Endothelial cell of umbilical vein (primary cell): ENCODE measurements around the gene PRKACG. TPM values are rescaled to one million over a fixed set of nuclear protein-coding genes. Genes with fewer than 3 reads are reported as not detected.

Experiments
- BruUV-seq: library from RNA; stranded (reverse); fragments of 400-500 nt; replicated peaks from 2 replicates; lab custom pipeline; 2021; lab: Mats Ljungman, UMichigan
- CTCF ChIA-PET: fragments of 300-600, 350-600 bp; sonication (Branson Sonifier 250); formaldehyde crosslinking; loops from one replicate; lab custom pipeline; 2021; ENCODE audit warnings: antibody characterized with exemption, inconsistent platforms; lab: Charles Lee
- POLR2A ChIA-PET: fragments of 300-600, 350-600 bp; sonication (Branson Sonifier 250); formaldehyde crosslinking; loops from one replicate; lab custom pipeline; 2021; ENCODE audit warnings: antibody characterized with exemption, inconsistent platforms; lab: Charles Lee
- DNase-seq: peaks from one replicate; pipeline ENCODE4 v3.0.0-alpha.2; 2011; ENCODE audit warnings: low read depth, low spot score
- FAIRE-seq: peaks from 2 replicates; lab custom pipeline; 2011; peaks lifted over from hg19 to GRCh38; lab: Jason Lieb, UNC
- H2AFZ ChIP-seq: 2 replicates; pipeline ENCODE4 v1.6.0; 2012; ENCODE audit warnings: low read depth, low read length, control low read depth, inconsistent platforms
- H3K27ac ChIP-seq: 2 replicates; pipeline ENCODE4 v1.5.1; 2011; ENCODE audit warnings: low read depth, mild to moderate bottlenecking, control low read depth, low read length, moderate library complexity; ENCODE audit not compliant: insufficient read depth
- H3K27me3 ChIP-seq, 2 experiments: 2 replicates each; pipeline versions ENCODE4 v1.6.0 to v1.6.1; 2011; ENCODE audit warnings: low read length in 2 of 2, mixed read lengths in 1 of 2; ENCODE audit not compliant: control insufficient read depth in 2 of 2, insufficient read depth in 2 of 2
- H3K36me3 ChIP-seq, 2 experiments: 2 replicates in 1 of 2; 3 replicates in 1 of 2; pipeline ENCODE4 v1.5.1; 2011; ENCODE audit warnings: low read length in 2 of 2, mild to moderate bottlenecking in 1 of 2, moderate library complexity in 1 of 2; ENCODE audit not compliant: control insufficient read depth in 2 of 2, insufficient read depth in 2 of 2; ENCODE audit errors: extremely low read depth in 1 of 2
- H3K4me1 ChIP-seq: 3 replicates; pipeline ENCODE4 v1.5.1; 2011; ENCODE audit warnings: mild to moderate bottlenecking, low read length; ENCODE audit not compliant: control insufficient read depth, insufficient read depth; ENCODE audit errors: extremely low read depth
- H3K4me2 ChIP-seq: 2 replicates; pipeline ENCODE4 v1.6.1; 2011; ENCODE audit warnings: low read length, control low read depth, mixed read lengths; ENCODE audit not compliant: insufficient read depth
- H3K4me3 ChIP-seq, 3 experiments: fragments of 200-600 bp in 1 of 3; sonication (generic), shearing (Covaris generic) in 1 of 3; replicated peaks in 1 of 3; 2 replicates each; pipeline ENCODE4 v1.5.1; 2011 to 2016; ENCODE audit warnings: control low read depth in 3 of 3, low read length in 3 of 3, mild to moderate bottlenecking in 2 of 3, inconsistent platforms in 1 of 3, low read depth in 1 of 3, moderate library complexity in 1 of 3; ENCODE audit not compliant: insufficient read depth in 1 of 3
- H3K79me2 ChIP-seq: 2 replicates; pipeline ENCODE4 v1.6.0; 2012; ENCODE audit warnings: low read length, inconsistent platforms; ENCODE audit not compliant: control insufficient read depth, insufficient read depth
- H3K9ac ChIP-seq: replicated peaks from 2 replicates; pipeline ENCODE3; 2011; ENCODE audit warnings: low read length, control low read depth; ENCODE audit not compliant: insufficient read depth; ENCODE audit errors: extremely low read depth
- H3K9me1 ChIP-seq: replicated peaks from 3 replicates; pipeline ENCODE4 v1.6.0; 2011; ENCODE audit warnings: mild to moderate bottlenecking, low read length; ENCODE audit not compliant: control insufficient read depth, insufficient read depth; ENCODE audit errors: extremely low read depth
- H3K9me3 ChIP-seq: replicated peaks from 2 replicates; pipeline ENCODE4 v1.5.1; 2012; ENCODE audit warnings: low read length, inconsistent platforms; ENCODE audit not compliant: control insufficient read depth, insufficient read depth
- H4K20me1 ChIP-seq: replicated peaks from 2 replicates; pipeline ENCODE3; 2011; ENCODE audit warnings: mild to moderate bottlenecking, low read length; ENCODE audit not compliant: control insufficient read depth, insufficient read depth; ENCODE audit errors: extremely low read depth
- EZH2 ChIP-seq: IDR thresholded peaks from 2 replicates; pipeline ENCODE4 v1.6.1; 2012; ENCODE audit warnings: borderline replicate concordance, low read depth, mild to moderate bottlenecking, moderate library complexity, low read length, inconsistent platforms; ENCODE audit not compliant: severe bottlenecking
- FOS ChIP-seq: IDR thresholded peaks from 2 replicates; pipeline ENCODE4 v1.6.1; 2011; ENCODE audit warnings: mild to moderate bottlenecking, low read length, moderate library complexity, borderline replicate concordance; ENCODE audit not compliant: insufficient read depth
- GATA2 ChIP-seq: IDR thresholded peaks from 2 replicates; pipeline ENCODE4 v1.7.0; 2011; ENCODE audit warnings: low read depth, mild to moderate bottlenecking, moderate library complexity, mixed read lengths, low read length; ENCODE audit not compliant: insufficient read length, insufficient read depth
- JUN ChIP-seq: IDR thresholded peaks from 2 replicates; pipeline ENCODE4 v1.6.1; 2011; ENCODE audit warnings: borderline replicate concordance, low read depth; ENCODE audit not compliant: insufficient read length, insufficient read depth
- MYC ChIP-seq: IDR thresholded peaks from one replicate; pipeline ENCODE4 v1.6.1; 2011; ENCODE audit warnings: mild to moderate bottlenecking, low read depth, low read length
- POLR2A ChIP-seq: IDR thresholded peaks from 2 replicates; pipeline ENCODE4 v1.6.1; 2012; ENCODE audit warnings: low read depth, mild to moderate bottlenecking, control low read depth, low read length
- POLR2AphosphoS5 ChIP-seq: IDR thresholded peaks from 2 replicates; pipeline ENCODE4 v1.6.1; 2012; ENCODE audit warnings: low read depth, mild to moderate bottlenecking, control low read depth, low read length, moderate library complexity; ENCODE audit not compliant: insufficient read depth
- dilution Hi-C: fragments of 300-500 bp; cut with MboI; formaldehyde crosslinking; loops from one replicate; pipeline ENCODE4 v1.15.0; 2019; ENCODE audit warnings: low sequenced_read_pairs; ENCODE audit not compliant: extremely low pct_ligation_motif_present
- intact Hi-C: fragments of 100-400 bp; cut with micrococcal nuclease; formaldehyde crosslinking; loops from one replicate; pipeline ENCODE4 v1.10.0; 2022
- polyA plus RNA-seq, 4 experiments: library from polyadenylated mRNA; depleted of rRNA in 3 of 4; stranded (reverse) in 3 of 4; unstranded in 1 of 4; fragments of >200 nt; gene quantifications; 2 replicates each; pipeline versions ENCODE4 v1.2.1 to v1.2.3, GENCODE V29; 2011 to 2012; ENCODE audit warnings: missing spikeins in 1 of 4
- total RNA-seq: library from RNA; stranded (reverse); gene quantifications from 2 replicates; pipeline ENCODE4 v1.2.3, GENCODE V29; 2021
- TF ChIP-seq, protein P1 (sequence below): IDR thresholded peaks from 2 replicates; pipeline ENCODE4 v1.6.1; 2011; ENCODE audit not compliant: insufficient read depth, insufficient read length
- TF ChIP-seq, protein P2 (sequence below), 2 donors: IDR thresholded peaks; 1 replicate in 1 of 2; 2 replicates in 1 of 2; pipeline ENCODE4 v1.5.1; 2011; ENCODE audit warnings: low read length in 2 of 2, mild to moderate bottlenecking in 2 of 2, moderate library complexity in 2 of 2, control low read depth in 1 of 2, inconsistent platforms in 1 of 2, low read depth in 1 of 2; ENCODE audit not compliant: insufficient read depth in 1 of 2; ENCODE audit errors: extremely low read depth in 1 of 2

The PRKACG gene
- total and polyA plus RNA-seq, 2 donors (not counting 3 experiments of a cell fraction or from before 2014, with no cell fraction given), result not detected

DNA sequence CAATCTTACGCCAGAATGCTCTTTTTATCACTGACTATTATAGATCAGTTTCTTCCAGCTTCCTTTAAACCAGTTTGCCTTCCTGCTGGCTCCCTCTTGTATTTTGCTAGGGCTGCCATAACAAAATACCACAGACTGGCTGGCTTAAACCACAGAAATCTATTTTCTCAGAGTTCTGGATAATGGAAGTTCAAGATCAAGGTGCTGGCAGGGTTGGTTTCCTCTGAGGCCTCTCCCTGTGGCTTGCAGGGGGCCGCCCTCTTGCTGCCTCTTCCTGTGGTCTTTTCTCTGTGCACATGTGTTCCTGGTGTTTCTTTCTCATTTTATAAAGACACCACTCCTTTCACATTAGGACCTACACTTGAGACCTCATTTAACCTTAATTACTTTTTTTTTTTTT is 14.8 kb upstream of the PRKACG start:
- Histone ChIP-seq H3K27ac (no peak overlapping the region), H3K9ac (no peak overlapping the region), H3K4me2 (no peak overlapping the region), H3K9me1 (no peaks in the 10 kb centered on the region), H4K20me1 (no peaks in the 10 kb centered on the region), H3K9me3 (no peaks in the 10 kb centered on the region), H3K27me3 (peaks cover 2 to 5% of the 10 kb centered on the region in 2 experiments), H2AFZ (no peak overlapping the region), H3K79me2 (no peaks in the 10 kb centered on the region), H3K4me1 (peaks cover 9% of the 10 kb centered on the region), H3K4me3 (no peak overlapping the region), H3K36me3 (no peaks in the 10 kb centered on the region)
- dilution Hi-C loops (no loop called here), intact Hi-C loops (loop anchor here (5.0 kb wide), 1 partner anchor 246 kb away; a partner anchor contains a TSS)
- ChIA-PET POLR2A (no interaction called here), CTCF (no interaction called here)
- TF ChIP-seq, protein P1, sequence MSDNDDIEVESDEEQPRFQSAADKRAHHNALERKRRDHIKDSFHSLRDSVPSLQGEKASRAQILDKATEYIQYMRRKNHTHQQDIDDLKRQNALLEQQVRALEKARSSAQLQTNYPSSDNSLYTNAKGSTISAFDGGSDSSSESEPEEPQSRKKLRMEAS, result no peak
- TF ChIP-seq MYC, result no peak
- TF ChIP-seq FOS, result no peak
- no peak for TF ChIP-seq GATA2
- TF ChIP-seq POLR2AphosphoS5, result no peak
- TF ChIP-seq JUN, result no peak
- TF ChIP-seq POLR2A, result no peak
- TF ChIP-seq, protein P2, sequence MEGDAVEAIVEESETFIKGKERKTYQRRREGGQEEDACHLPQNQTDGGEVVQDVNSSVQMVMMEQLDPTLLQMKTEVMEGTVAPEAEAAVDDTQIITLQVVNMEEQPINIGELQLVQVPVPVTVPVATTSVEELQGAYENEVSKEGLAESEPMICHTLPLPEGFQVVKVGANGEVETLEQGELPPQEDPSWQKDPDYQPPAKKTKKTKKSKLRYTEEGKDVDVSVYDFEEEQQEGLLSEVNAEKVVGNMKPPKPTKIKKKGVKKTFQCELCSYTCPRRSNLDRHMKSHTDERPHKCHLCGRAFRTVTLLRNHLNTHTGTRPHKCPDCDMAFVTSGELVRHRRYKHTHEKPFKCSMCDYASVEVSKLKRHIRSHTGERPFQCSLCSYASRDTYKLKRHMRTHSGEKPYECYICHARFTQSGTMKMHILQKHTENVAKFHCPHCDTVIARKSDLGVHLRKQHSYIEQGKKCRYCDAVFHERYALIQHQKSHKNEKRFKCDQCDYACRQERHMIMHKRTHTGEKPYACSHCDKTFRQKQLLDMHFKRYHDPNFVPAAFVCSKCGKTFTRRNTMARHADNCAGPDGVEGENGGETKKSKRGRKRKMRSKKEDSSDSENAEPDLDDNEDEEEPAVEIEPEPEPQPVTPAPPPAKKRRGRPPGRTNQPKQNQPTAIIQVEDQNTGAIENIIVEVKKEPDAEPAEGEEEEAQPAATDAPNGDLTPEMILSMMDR (IDR thresholded peaks at IDR 0.05; ENCODE audit: extremely low read depth in 1 of 2, insufficient read depth in 1 of 2, low read depth in 1 of 2, low read length in 2 of 2), result no peak
- no peak for TF ChIP-seq EZH2
- FAIRE-seq (no peak), DNase-seq (no peak)
- no TSS peak for BruUV-seq
